Ishikawa (cell line): ENCODE results near the gene SSR3.

ENCODE experiments used
- CEBPB ChIP-seq: IDR thresholded peaks from 2 replicates; pipeline ENCODE4 v1.6.1; 2012
- CREB1 ChIP-seq: IDR thresholded peaks from 2 replicates; pipeline ENCODE4 v1.6.1; 2012; ENCODE audit warnings: low read depth
- EGR1 ChIP-seq: IDR thresholded peaks from 2 replicates; pipeline ENCODE4 v1.6.1; 2012
- EP300 ChIP-seq: IDR thresholded peaks from 2 replicates; pipeline ENCODE4 v1.6.1; 2012; ENCODE audit warnings: borderline replicate concordance
- FOXM1 ChIP-seq: IDR thresholded peaks from 2 replicates; pipeline ENCODE4 v1.6.1; 2012; ENCODE audit warnings: low read depth, borderline replicate concordance
- NFIC ChIP-seq: IDR thresholded peaks from 2 replicates; pipeline ENCODE4 v1.6.1; 2012
- RAD21 ChIP-seq: IDR thresholded peaks from 2 replicates; pipeline ENCODE4 v1.6.1; 2012; ENCODE audit warnings: low read depth
- REST ChIP-seq: IDR thresholded peaks from 2 replicates; pipeline ENCODE4 v1.6.1; 2012; ENCODE audit warnings: low read depth, mild to moderate bottlenecking
- TAF1 ChIP-seq: IDR thresholded peaks from 2 replicates; pipeline ENCODE4 v1.6.1; 2012; ENCODE audit warnings: low read depth, mild to moderate bottlenecking
- TCF12 ChIP-seq: IDR thresholded peaks from 2 replicates; pipeline ENCODE4 v1.6.1; 2012; ENCODE audit warnings: low read depth
- TEAD4 ChIP-seq: IDR thresholded peaks from 2 replicates; pipeline ENCODE4 v1.6.1; 2012
- USF1 ChIP-seq: IDR thresholded peaks from 2 replicates; pipeline ENCODE4 v1.6.1; 2012
- YY1 ChIP-seq: IDR thresholded peaks from 2 replicates; pipeline ENCODE4 v1.6.1; 2012; ENCODE audit warnings: low read depth
- ZBTB7A ChIP-seq: IDR thresholded peaks from 2 replicates; pipeline ENCODE4 v1.6.1; 2012; ENCODE audit warnings: low read depth
- TF ChIP-seq, protein P1 (sequence below): IDR thresholded peaks from 2 replicates; pipeline ENCODE4 v1.6.1; 2012

The SSR3 gene

DNA sequence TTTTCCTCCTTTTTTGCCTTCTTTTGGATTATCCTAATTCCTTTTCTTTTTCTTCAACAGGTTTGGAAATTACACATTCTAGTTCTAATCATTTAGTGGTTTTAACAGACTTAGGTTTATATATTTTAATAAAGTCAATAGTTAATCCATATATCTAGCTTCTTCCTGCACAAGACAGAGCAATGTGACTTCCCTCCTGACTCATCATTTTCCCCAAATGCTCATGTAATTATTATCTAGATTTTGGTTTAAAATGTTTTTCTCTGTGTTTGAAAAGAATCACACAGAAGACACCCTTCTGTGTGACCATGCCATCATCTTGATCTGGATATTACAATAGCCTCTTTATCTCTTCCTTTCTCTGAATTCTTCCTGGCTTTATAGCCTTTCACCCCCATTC, 28.6 kb upstream of the SSR3 start:
- TF ChIP-seq USF1 (no peak), NFIC (no peak), RAD21 (no peak), REST (no peak), CEBPB (no peak), EGR1 (no peak), TCF12 (no peak), EP300 (no peak), YY1 (no peak), ZBTB7A (no peak), TEAD4 (no peak), TAF1 (no peak), FOXM1 (no peak), CREB1 (no peak)
- TF ChIP-seq, protein P1, sequence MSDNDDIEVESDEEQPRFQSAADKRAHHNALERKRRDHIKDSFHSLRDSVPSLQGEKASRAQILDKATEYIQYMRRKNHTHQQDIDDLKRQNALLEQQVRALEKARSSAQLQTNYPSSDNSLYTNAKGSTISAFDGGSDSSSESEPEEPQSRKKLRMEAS: no peak

- TF ChIP-seq FOXM1 (no peak), TCF12 (no peak), EP300 (no peak), TEAD4 (no peak), YY1 (no peak), CREB1 (no peak), ZBTB7A (no peak), EGR1 (no peak), NFIC (no peak), CEBPB (no peak), RAD21 (no peak), REST (no peak), TAF1 (no peak)
- TF ChIP-seq, protein P1: no peak
These were observed 27.7 kb upstream of the SSR3 start for GRCh38 chr3:156582532-156583183.

DNA sequence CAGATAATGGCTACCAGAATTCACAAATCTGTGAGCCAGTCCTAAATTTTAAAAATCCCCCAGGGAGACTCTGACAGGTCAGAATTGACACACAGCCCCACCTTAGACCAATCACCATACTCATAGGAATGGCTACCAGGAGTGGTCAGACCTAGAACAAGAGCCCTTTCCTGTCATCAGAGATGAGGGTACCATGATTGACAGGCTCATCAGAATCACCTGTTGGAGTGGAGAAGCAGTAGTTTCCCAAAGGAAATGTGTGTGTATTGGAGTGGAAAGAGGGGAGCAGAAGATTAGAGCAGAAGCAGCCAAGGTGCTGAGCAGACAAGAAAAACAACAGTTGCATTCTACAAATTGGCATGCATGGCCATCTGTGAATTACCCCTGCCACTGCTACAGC, 27.0 kb upstream of the SSR3 start:
- TF ChIP-seq TAF1 (no peak), EP300 (no peak), YY1 (no peak), ZBTB7A (no peak), RAD21 (no peak), REST (no peak), USF1 (no peak), CEBPB (no peak), NFIC (no peak), CREB1 (no peak), FOXM1 (no peak), TEAD4 (no peak), EGR1 (no peak), TCF12 (no peak)
- TF ChIP-seq, protein P1: no peak

GRCh38 chr3:156581033-156581432, 26.1 kb upstream of the SSR3 start:
- no peak for TF ChIP-seq TCF12
- TF ChIP-seq USF1: no peak
- no peak for TF ChIP-seq YY1
- TF ChIP-seq FOXM1: no peak
